ENCODE measurements around the gene PXYLP1. TPM values are rescaled to one million over a fixed set of nuclear protein-coding genes. Genes with fewer than 3 reads are reported as not detected.

PXYLP1 gene
- total and polyA plus RNA-seq, 3 experiments from 2014 or later, result 6.6 to 9.5 (median 7.6) TPM

DNA sequence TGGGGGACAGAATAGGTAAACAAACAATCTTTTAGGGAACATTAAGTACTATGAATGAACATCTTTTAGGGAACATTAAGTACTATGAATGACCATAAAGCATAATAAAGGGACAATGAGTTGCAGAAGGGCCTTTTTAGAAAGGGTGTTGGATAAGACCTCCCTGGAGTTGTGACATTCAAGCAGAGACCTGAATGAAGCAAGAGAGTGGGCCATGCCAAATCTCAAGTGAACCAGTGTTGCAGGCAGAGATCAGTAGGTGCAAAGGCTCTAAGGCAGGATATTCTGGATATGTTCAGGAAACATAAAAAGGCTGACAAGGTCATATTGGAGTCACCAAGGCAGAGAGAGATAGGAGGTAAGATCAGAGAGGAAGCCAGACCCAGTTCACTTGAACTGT is 107.3 kb downstream of the PXYLP1 start:
- no peaks in the 10 kb centered on the region for H3K9me3 Mint-ChIP-seq
- H3K36me3 Mint-ChIP-seq, result no peaks in the 10 kb centered on the region
- no peak overlapping the region for H3K27ac Mint-ChIP-seq
- ChIA-PET CTCF (no interaction called here), POLR2A (no interaction called here)
- Histone ChIP-seq H3K27me3 (ENCODE audit: insufficient read depth, low read length, poor library complexity, severe bottlenecking) (no peaks in the 10 kb centered on the region), H3K9me3 (ENCODE audit: low read length) (no peaks in the 10 kb centered on the region), H3K4me3 (ENCODE audit: low read length) (no peak overlapping the region), H3K4me1 (ENCODE audit: insufficient read depth, low read length) (no peaks in the 10 kb centered on the region), H3K27ac (ENCODE audit: low read depth, low read length) (no peak overlapping the region), H3K36me3 (ENCODE audit: insufficient read depth, low read length) (no peaks in the 10 kb centered on the region)
- DNase-seq, result no peak
- H3K27me3 Mint-ChIP-seq, result peaks cover 7 to 36% of the 10 kb centered on the region in 2 donors
- H3K4me1 Mint-ChIP-seq, result no peaks in the 10 kb centered on the region
- no peak overlapping the region for H3K4me3 Mint-ChIP-seq

DNA sequence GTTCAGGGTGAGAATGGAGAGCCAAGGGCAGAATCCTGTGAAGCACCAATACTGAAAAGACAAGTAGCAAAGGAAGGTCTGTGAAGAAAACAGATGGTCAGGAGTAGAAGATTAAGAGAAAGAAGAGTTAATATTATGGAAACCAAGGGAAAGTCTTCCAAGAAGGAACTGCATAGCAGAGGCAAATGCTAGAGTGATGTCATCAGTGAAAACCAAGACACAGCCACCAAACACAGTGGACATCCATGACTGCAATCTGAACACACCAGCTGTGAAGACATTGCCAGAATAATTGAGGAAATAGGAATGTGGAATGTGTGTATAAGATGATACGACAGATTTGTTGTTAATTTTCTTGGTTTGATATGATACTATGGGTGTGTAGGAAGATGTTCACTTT is 109.9 kb downstream of the PXYLP1 start:
- Histone ChIP-seq H3K4me3 (ENCODE audit: low read length) (no peak overlapping the region), H3K27me3 (ENCODE audit: insufficient read depth, low read length, poor library complexity, severe bottlenecking) (no peaks in the 10 kb centered on the region), H3K27ac (ENCODE audit: low read depth, low read length) (no peak overlapping the region), H3K36me3 (ENCODE audit: insufficient read depth, low read length) (no peaks in the 10 kb centered on the region), H3K4me1 (ENCODE audit: insufficient read depth, low read length) (no peaks in the 10 kb centered on the region), H3K9me3 (ENCODE audit: low read length) (no peaks in the 10 kb centered on the region)
- Mint-ChIP-seq H3K36me3 (no peaks in the 10 kb centered on the region), H3K27me3 (peaks cover 0 to 21% of the 10 kb centered on the region in 2 donors), H3K4me3 (no peak overlapping the region), H3K27ac (no peak overlapping the region), H3K9me3 (no peaks in the 10 kb centered on the region), H3K4me1 (no peaks in the 10 kb centered on the region)
- DNase-seq, result no peak
- CTCF ChIA-PET, result no interaction called here
- POLR2A ChIA-PET, result no interaction called here

DNA sequence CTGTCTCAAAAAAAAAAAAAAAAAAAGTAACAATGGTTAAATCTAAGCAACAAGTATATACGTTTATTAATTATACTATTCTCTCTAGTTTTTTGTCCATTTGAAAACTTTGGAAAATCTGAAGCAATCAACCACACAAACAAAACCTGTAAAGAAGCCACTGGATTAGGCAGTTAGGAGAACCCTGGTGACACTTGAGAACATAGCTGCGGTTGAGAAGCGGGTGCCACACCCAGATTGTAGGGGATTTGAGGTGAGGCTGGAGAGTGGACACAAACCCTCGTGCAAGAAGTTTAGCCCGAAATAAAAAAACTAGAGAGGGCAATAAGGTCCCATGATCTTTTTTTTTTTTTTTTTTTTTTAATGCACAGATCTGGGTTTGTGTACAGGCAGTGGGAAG is 110.8 kb downstream of the PXYLP1 start:
- Mint-ChIP-seq H3K9me3 (no peaks in the 10 kb centered on the region), H3K27ac (no peak overlapping the region), H3K27me3 (peaks cover 0 to 15% of the 10 kb centered on the region in 2 donors), H3K4me1 (no peaks in the 10 kb centered on the region), H3K36me3 (no peaks in the 10 kb centered on the region), H3K4me3 (no peak overlapping the region)
- ChIA-PET POLR2A (no interaction called here), CTCF (interaction anchor here (1.3 kb wide), 1 partner anchor 10 kb away, joined by 3 read pairs; no protein-coding TSS in a partner anchor)
- Histone ChIP-seq H3K9me3 (ENCODE audit: low read length) (no peaks in the 10 kb centered on the region), H3K27me3 (ENCODE audit: insufficient read depth, low read length, poor library complexity, severe bottlenecking) (no peaks in the 10 kb centered on the region), H3K27ac (ENCODE audit: low read depth, low read length) (no peak overlapping the region), H3K4me1 (ENCODE audit: insufficient read depth, low read length) (no peaks in the 10 kb centered on the region), H3K4me3 (ENCODE audit: low read length) (no peak overlapping the region), H3K36me3 (ENCODE audit: insufficient read depth, low read length) (no peaks in the 10 kb centered on the region)
- no peak for DNase-seq

DNA sequence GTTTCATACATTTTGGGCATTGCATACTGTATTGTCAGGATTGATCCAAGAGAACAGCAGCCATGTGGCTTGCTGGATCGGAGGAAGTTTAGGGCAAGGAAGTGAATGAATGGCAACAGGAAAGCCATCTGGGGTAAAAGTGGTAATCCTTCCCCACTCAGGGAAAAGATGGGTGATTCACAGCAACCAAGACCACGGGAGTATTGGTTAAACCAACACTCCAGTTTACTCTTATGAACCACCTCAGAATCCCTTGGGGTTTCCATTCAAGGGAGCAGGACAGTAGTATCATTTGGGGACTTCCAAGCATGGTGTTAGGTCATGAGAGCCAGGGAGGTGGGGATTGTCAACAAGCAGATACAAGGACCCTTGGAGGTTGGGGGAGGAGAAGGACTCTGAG is 111.5 kb downstream of the PXYLP1 start:
- Mint-ChIP-seq H3K4me3 (no peak overlapping the region), H3K36me3 (no peaks in the 10 kb centered on the region), H3K27ac (no peak overlapping the region), H3K27me3 (peaks cover 0 to 14% of the 10 kb centered on the region in 2 donors), H3K4me1 (no peaks in the 10 kb centered on the region), H3K9me3 (no peaks in the 10 kb centered on the region)
- POLR2A ChIA-PET, result no interaction called here
- Histone ChIP-seq H3K9me3 (ENCODE audit: low read length) (no peaks in the 10 kb centered on the region), H3K27ac (ENCODE audit: low read depth, low read length) (no peak overlapping the region), H3K27me3 (ENCODE audit: insufficient read depth, low read length, poor library complexity, severe bottlenecking) (no peaks in the 10 kb centered on the region), H3K4me3 (ENCODE audit: low read length) (no peak overlapping the region), H3K4me1 (ENCODE audit: insufficient read depth, low read length) (no peaks in the 10 kb centered on the region), H3K36me3 (ENCODE audit: insufficient read depth, low read length) (no peaks in the 10 kb centered on the region)
- CTCF ChIA-PET, result interaction anchor here (1.3 kb wide), 1 partner anchor 9 kb away, joined by 3 read pairs; no protein-coding TSS in a partner anchor
- no peak for DNase-seq

DNA sequence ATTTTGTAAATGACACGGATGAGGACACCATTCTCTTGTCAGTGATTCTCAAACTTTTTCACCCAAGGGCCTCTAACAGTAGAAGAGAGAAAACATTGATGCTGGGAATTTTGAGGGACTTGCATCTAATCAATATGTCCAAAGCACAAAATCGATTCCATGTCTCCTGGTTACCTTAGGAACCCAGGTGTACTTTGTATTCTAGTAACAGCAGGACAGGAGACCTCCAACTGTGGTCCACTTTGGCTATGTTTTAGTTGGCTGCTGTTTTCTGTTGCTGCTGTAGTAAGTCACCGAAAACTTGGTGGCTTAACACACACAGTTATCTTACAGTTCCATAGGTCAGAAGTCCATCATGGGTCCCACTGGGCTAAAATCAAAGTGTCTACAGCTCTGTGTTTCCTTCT is 112.2 kb downstream of the PXYLP1 start:
- no peaks in the 10 kb centered on the region for H3K36me3 ChIP-seq (ENCODE audit: insufficient read depth, low read length)
- POLR2A ChIA-PET, result no interaction called here

More for the DNA sequence above, 112.2 kb downstream of the PXYLP1 start:
- Histone ChIP-seq H3K4me3 (ENCODE audit: low read length) (no peak overlapping the region), H3K4me1 (ENCODE audit: insufficient read depth, low read length) (no peaks in the 10 kb centered on the region), H3K27me3 (ENCODE audit: insufficient read depth, low read length, poor library complexity, severe bottlenecking) (no peaks in the 10 kb centered on the region), H3K27ac (ENCODE audit: low read depth, low read length) (no peak overlapping the region), H3K9me3 (ENCODE audit: low read length) (no peaks in the 10 kb centered on the region)
- CTCF ChIA-PET, result no interaction called here
- Mint-ChIP-seq H3K36me3 (no peaks in the 10 kb centered on the region), H3K9me3 (no peaks in the 10 kb centered on the region), H3K27ac (no peak overlapping the region), H3K4me3 (no peak overlapping the region), H3K27me3 (peaks cover 0 to 14% of the 10 kb centered on the region in 2 donors), H3K4me1 (no peaks in the 10 kb centered on the region)
- DNase-seq, result no peak

Other genes starting within 250 kb of the PXYLP1 start
- gene SPSB4, start 180.5 kb upstream of the PXYLP1 start, total RNA-seq, result not detected
- gene SPSB4, start 180.5 kb upstream of the PXYLP1 start, polyA plus RNA-seq, result not detected
- gene ZBTB38, start 136.7 kb downstream of the PXYLP1 start, total RNA-seq, result 10 to 100 TPM; 78.6 to 87.1 TPM
- gene ZBTB38, start 136.7 kb downstream of the PXYLP1 start, polyA plus RNA-seq, result 115 TPM

All from CD8-positive, alpha-beta memory T cell (primary cell).